ENCODE results near the gene CACNA1D.
"Not testable (repeated sequence)": the region's sequence is repeated elsewhere in the genome, so short reads cannot be mapped to it uniquely, and the experiment has no call there.

Gene CACNA1D

DNA sequence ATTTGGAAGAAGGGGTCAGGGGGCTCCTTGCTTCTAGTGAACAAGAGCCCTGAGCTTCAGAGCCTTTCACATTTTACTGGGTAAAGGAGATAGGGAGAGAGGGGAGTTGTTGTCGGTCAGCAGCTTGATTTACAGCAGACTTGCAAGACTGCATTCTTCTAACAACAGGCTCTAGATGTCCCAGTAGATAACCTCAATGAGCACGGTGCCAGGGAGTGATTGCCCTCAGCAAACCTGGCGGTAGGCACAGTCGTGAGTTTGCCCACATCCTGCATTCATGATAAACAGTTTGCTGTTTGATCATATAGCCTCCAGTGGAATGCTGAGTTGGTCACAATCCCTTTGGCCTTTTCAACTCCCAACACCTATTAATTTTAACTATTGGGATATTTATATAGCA lies 170.4 kb downstream of the CACNA1D start:
- not testable (repeated sequence) for DNase-seq

- DNase-seq = no peak
Observed at GRCh38 chr3:53665608-53666425, 171.4 kb downstream of the CACNA1D start.

DNA sequence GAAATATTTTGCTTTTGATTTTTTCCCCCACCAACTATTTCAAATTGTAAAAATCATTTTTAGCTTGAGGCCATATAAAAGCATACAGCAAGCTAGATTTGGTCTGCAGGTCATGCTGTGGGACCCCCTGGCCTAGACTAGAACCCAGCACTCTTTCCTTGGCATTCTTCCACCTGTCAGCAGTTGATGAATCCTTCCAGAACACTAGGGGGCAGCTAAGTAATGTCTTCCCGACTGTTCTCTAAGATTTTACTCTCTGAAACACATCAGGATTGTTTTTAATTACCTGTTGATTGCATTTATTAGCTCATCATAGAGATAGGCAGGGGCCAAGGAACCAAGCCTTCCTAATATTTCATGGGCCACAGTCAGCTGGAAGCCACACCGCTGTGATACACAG lies 174.5 kb downstream of the CACNA1D start:
- DNase-seq = no peak

DNA sequence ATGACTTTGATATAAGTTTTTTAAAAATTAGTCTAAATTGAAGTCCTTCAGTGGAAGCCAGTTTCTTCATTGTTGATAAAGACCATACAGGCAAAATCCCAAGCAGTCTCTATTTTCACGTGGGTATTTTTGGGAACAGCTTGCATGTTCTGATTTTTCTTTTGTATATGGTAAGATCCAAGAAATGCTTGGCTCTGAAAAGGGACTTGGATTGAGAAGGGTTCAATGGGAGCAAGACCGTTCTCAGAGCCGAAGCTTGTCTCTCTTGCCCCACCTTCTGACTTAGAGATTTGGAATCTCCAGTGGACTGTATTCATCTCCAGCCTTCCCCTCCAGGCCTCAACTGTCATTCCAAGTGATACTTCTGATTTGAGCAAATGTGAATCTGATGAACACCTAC lies 176.3 kb downstream of the CACNA1D start:
- DNase-seq = no peak

DNA sequence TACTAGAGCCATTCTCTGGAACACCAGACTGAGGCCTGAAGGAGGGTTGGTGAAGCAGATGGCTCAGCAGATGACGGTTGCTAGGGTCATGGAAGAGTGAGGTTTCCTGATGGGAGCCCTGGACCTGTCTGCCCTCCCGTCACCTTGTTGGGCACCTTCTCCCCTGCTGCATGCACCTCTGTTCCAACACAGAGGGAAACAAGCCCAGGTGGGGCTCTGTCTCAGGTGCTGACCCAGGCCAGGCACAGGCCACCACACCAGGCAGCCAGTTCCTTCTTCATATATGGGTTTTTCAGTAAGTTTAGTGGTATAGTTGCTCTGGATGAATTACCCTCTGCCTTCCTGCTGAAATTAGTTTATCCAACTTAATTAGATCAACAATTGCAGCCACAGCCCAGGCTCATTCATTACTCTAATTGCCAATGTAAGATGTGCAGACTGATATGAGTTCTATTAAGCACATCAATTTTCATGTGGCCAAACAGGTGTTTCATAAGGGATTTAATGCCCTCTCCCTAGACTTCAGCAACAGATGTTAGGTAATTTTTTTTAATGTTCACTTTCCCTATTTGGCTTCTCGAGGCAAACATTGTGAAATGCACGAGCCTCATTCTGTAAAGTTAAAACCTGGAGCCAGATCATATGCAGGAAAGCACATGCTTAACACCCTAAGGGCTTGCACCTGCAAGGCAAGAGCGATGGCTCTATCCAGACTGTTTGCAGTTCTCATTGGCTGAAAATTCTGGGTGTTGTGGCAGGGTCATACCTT lies 177.0 kb downstream of the CACNA1D start:
- no peak for DNase-seq

GRCh38 chr3:53671961-53672299 lies 177.5 kb downstream of the CACNA1D start:
- no peak for DNase-seq

DNA sequence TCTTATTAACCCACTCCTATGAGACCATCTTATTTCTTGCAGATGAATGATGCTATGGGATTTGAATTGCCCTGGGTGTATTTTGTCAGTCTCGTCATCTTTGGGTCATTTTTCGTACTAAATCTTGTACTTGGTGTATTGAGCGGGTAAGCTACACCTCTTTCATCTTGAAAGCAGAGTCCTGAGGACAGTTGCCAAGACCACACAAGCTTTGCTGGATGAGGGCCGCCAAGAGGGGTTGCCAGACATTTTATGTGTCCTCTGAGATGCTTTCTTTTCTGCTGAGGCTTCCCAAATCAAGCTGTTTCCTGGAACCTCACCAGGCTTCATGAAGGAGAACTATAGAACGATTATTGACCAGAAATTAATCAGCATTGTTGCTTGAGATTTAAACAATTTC lies 178.6 kb downstream of the CACNA1D start:
- DNase-seq = no peak

DNA sequence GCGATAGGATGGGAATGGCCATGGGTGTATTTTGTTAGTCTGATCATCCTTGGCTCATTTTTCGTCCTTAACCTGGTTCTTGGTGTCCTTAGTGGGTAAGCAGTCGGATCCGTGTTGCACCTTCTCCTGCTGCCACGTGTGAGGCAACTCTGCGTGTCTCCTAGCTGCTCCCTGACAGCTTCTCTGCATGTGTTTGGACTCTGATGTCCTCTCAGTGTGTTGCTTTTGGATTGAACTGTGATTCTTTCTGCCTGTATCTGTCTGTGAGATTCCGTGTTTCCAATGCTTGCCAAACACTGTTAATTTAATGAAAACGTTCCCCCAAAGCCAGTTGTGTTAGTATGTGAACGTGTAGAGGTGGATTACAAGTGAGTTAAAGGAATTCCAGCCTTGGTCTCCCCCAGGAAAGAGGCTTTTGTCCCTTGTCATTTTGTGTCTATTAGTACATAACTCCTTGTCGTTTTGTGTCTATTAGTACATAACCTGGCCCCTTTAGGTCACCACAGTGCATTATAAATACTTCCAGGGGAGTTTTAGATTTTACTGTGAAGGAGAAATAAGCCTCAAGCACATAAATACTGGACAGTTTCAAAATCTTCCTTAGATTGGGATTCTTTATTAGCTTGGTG lies 179.4 kb downstream of the CACNA1D start:
- no peak for DNase-seq

- DNase-seq = no peak
Observed at GRCh38 chr3:53674582-53674981, 180.2 kb downstream of the CACNA1D start.

DNA sequence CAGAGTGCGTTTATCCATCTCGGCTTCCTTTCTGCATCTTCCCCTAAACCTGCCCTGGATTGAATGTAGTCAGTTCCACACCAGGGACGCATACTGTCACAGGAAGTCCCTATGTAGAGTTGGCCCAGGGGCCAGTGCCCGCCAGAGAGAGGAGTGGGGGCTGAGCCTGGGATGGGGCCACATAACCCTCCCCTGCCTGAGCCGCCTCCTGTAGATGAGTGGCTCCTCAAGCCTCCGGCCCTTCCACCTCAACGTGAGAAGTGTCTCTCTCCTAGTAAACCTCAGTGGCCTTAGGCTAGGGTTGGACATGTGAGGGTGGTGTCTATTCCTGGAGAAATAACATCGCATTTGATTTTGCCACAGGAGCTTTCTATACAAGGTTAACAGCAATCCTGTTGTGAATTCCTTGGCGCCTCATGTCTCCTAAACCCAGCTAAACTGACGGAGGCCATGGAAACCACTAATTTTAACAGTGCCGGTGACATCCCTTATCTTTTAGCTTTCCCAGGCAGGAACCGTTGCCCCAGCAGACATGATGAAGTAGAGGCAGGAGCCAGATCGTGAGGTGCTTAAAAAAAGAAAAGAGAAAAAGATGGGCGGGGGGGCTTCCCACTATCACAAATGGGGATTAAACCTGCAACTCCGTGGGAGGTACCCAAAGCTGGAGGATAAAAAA lies 180.7 kb downstream of the CACNA1D start:
- DNase-seq = no peak

DNA sequence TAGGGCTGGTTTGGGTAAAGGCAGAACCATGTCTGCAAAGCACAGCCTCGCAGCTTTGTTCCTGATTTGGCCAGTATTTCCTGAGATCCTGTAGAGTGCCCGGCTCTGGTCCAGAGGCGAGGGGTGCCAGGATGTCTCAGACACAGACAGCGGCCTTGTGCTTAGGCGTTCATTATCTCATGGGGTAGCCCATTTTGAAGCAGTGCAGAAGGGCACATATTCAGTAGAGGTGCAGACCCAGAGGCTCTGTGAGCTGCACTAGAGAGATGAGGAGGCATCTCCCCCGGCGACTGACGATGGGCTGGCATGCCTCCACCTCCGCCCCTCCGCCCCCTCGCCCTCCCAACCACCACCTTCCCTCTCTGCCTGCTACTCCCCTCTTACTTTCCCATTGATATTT lies 181.5 kb downstream of the CACNA1D start:
- DNase-seq = no peak

- DNase-seq = no peak
Observed at GRCh38 chr3:53677413-53677812, 183.0 kb downstream of the CACNA1D start.

DNA sequence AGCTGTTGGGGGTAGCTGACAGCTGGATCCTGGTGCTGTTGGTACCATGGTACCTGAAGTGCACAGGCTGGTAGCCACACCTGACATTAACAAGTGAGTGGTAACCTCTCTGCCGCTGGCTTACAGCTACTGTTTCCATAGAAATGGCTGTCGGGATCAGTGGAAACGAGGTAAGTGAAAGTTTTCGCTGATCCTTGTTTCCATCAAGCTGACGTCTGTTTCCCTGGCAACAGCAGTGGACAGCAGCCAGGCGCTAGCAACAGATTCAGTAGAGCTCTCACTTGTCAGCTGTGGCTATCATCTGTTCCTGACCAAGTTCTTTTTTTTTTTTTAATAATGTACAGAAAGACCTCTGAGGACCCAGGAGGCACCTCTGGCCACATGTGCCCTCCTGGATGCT lies 185.6 kb downstream of the CACNA1D start:
- DNase-seq = no peak

DNA sequence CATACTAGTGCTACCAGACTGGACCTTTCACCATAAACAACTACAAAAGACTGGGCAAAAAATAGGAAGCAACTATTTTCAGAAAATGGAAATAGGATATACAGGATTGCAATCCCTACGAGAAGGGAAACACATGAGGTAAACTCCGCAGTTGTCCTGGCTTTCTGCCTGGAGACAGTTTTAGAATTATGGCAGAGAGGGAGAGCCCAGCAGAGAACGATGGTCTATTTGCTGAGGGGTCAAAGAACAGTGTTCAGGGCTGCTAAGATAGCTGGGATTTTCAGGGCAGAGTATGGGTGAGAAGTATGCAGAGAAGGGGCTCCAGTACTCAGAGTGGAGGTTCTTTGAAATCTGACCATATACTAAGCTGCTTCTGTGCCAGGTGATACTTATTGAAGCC lies 188.4 kb downstream of the CACNA1D start:
- no peak for DNase-seq

GRCh38 chr3:53688066-53688465 lies 193.7 kb downstream of the CACNA1D start:
- DNase-seq = no peak

- DNase-seq = no peak
Observed at GRCh38 chr3:53688989-53689388, 194.6 kb downstream of the CACNA1D start.

DNA sequence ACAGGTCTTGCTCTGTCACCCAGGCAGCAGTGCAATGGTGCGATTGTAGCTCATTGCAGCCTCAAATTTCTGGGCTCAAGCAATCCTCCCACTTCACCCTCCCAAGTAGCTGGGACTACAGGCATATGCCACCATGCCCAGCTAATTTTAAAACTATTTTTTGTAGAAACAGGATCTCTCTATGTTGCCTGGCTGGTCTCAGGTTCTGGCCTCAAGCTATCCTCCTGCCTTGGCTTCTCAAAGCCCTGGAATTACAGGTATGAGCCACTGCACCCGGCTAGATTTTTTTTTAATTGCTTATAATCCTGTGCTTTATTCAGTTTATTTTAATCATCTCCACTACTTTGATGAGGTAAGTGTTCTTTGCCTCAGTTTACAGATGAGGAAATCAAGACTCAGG lies 195.3 kb downstream of the CACNA1D start:
- DNase-seq = no peak

GRCh38 chr3:53690521-53690920 lies 196.1 kb downstream of the CACNA1D start:
- DNase-seq = no peak

- DNase-seq = no peak
Observed at GRCh38 chr3:53691349-53691748, 196.9 kb downstream of the CACNA1D start.

DNA sequence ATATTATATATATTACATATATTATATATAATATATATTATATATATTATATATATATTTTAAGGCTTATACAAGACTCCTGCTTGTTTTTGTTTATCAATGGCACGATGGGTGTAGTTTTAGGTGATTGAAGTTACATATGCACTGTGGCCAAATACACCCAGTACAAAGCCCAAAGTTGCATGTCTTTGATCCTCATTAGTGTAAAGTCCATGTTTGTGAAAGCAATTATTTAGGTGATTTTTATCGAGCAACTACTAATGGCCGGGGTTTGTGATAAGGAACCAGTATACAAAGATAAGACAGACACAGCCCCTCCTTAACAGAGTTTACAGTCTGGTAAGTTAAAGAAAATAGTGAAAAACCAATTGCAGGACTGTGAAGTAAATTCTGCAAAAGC lies 197.5 kb downstream of the CACNA1D start:
- DNase-seq = no peak

GRCh38 chr3:53693451-53693850 lies 199.0 kb downstream of the CACNA1D start:
- DNase-seq = no peak

DNA sequence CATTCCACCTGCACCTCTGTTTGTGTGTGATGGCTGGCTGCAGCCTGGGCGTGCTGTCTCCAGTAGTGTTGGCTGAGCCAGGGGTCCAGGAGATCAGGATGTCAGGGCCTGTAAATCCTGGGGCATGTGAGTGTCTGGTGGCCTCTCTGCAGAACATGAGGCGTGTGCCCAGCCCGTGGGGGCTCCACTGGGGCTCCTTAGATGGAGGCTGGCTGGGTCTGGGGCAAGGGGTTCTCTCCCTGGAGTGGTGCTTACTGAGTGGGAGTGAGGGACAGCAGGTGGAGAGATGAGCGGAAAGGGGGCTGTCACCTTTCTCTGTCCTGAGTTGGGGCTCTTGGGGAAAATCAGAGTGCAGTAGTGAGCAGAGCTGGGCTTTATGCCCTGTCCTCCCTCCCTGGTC lies 199.6 kb downstream of the CACNA1D start:
- DNase-seq = no peak

GRCh38 chr3:53694666-53695323 lies 200.4 kb downstream of the CACNA1D start:
- no peak for DNase-seq
